Neural progenitor cell (in vitro differentiated cells): Measurements from ENCODE around the gene CLNK. TPM values are rescaled to one million over a fixed set of nuclear protein-coding genes. Genes with fewer than 3 reads are reported as not detected.

Experiments used
- DNase-seq: peaks from one replicate; pipeline ENCODE4 v3.0.0-alpha.2; 2016; ENCODE audit warnings: low spot score
- H2AFZ ChIP-seq: fragments of 200-600 bp; sonication (generic); replicated peaks from 2 replicates; pipeline ENCODE4 v1.6.1; 2016; ENCODE audit warnings: antibody characterized with exemption
- H3F3A ChIP-seq: fragments of 200-600 bp; sonication (generic); 2 replicates; pipeline ENCODE4 v1.6.1; 2016; ENCODE audit warnings: antibody characterized with exemption, low read depth
- H3K27ac ChIP-seq: fragments of 200-600 bp; sonication (generic); 2 replicates; pipeline ENCODE4 v1.5.1; 2016; ENCODE audit warnings: mild to moderate bottlenecking
- H3K27me3 ChIP-seq: fragments of 200-600 bp; sonication (generic); 2 replicates; pipeline ENCODE4 v1.6.1; 2016; ENCODE audit warnings: mild to moderate bottlenecking, moderate library complexity
- H3K36me3 ChIP-seq: fragments of 200-600 bp; sonication (generic); 2 replicates; pipeline ENCODE4 v1.5.1; 2016
- H3K4me1 ChIP-seq: fragments of 200-600 bp; sonication (generic); 2 replicates; pipeline ENCODE4 v1.6.1; 2016; ENCODE audit warnings: mixed run types
- H3K4me2 ChIP-seq: fragments of 200-600 bp; sonication (generic); 2 replicates; pipeline ENCODE4 v1.6.1; 2016
- H3K4me3 ChIP-seq: fragments of 200-600 bp; sonication (generic); 2 replicates; pipeline ENCODE4 v1.5.1; 2016
- H3K79me2 ChIP-seq: fragments of 200-600 bp; sonication (generic); 2 replicates; pipeline ENCODE4 v1.6.1; 2016; ENCODE audit warnings: low read depth
- H3K9ac ChIP-seq: fragments of 200-600 bp; sonication (generic); 2 replicates; pipeline ENCODE4 v1.6.1; 2016
- H3K9me3 ChIP-seq: fragments of 200-600 bp; sonication (generic); 2 replicates; pipeline ENCODE4 v1.5.1; 2016; ENCODE audit warnings: low read depth
- H4K20me1 ChIP-seq: fragments of 200-600 bp; sonication (generic); 2 replicates; pipeline ENCODE4 v1.6.1; 2016; ENCODE audit warnings: low read depth
- H3K27ac Mint-ChIP-seq: 3 replicates; pipeline ENCODE4 v1.8.0; 2021; ENCODE audit warnings: mixed read lengths
- H3K27me3 Mint-ChIP-seq: 2 replicates; pipeline ENCODE4 v1.8.0; 2022; ENCODE audit warnings: low read depth, mild to moderate bottlenecking, inconsistent platforms, moderate library complexity, mixed read lengths; ENCODE audit not compliant: insufficient read depth
- H3K36me3 Mint-ChIP-seq: 3 replicates; pipeline ENCODE4 v1.8.0; 2021; ENCODE audit warnings: mixed read lengths
- H3K4me1 Mint-ChIP-seq: 3 replicates; pipeline ENCODE4 v1.8.0; 2021; ENCODE audit warnings: mixed read lengths
- H3K4me3 Mint-ChIP-seq: 3 replicates; pipeline ENCODE4 v1.8.0; 2021; ENCODE audit warnings: mild to moderate bottlenecking, moderate library complexity, mixed read lengths
- H3K9me3 Mint-ChIP-seq: 3 replicates; pipeline ENCODE4 v1.8.0; 2020; ENCODE audit warnings: mixed read lengths
- EZH2 ChIP-seq: fragments of 200-600 bp; sonication (generic); IDR thresholded peaks from 2 replicates; pipeline ENCODE4 v1.6.1; 2017; ENCODE audit warnings: antibody characterized with exemption, mild to moderate bottlenecking, moderate library complexity
- EZH2phosphoT487 ChIP-seq: fragments of 200-600 bp; sonication (generic); IDR thresholded peaks from 2 replicates; pipeline ENCODE4 v1.6.1; 2017; ENCODE audit warnings: antibody characterized with exemption
- total RNA-seq: library from RNA; depleted of rRNA; stranded (reverse); fragments of >200 nt; gene quantifications from 2 replicates; pipeline ENCODE4 v1.2.3, GENCODE V29; 2015; ENCODE audit warnings: low replicate concordance
- TF ChIP-seq, protein P1 (sequence below): fragments of 200-600 bp; sonication (generic); IDR thresholded peaks from 2 replicates; pipeline ENCODE4 v1.5.1; 2017; ENCODE audit warnings: antibody characterized with exemption, mild to moderate bottlenecking

The CLNK gene
- total RNA-seq, 1 donor from 2014 or later = not detected

DNA sequence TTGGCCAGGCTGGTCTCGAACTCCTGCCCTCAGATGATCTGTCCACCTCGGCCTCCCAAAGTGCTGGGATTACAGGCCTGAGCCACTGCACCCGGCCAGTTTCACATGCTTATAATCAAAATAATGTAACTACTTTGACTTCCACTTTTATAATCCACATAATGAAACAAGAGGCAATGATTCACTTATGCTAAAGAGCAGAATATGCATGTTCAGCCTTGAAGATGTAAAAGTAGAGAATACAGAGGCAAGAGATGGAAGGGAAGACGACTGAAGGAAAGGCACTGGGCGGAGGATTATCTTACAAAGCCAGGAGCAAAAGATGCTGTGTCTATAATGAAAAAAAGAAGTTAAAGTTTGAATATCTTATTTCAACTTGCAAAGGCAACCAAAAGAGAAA lies 214.1 kb downstream of the CLNK start:
- Histone ChIP-seq H3K4me1 (no peaks in the 10 kb centered on the region), H3K79me2 (no peaks in the 10 kb centered on the region), H3K36me3 (no peaks in the 10 kb centered on the region), H2AFZ (no peak overlapping the region), H3F3A (no peaks in the 10 kb centered on the region), H3K27me3 (no peaks in the 10 kb centered on the region), H3K4me3 (no peak overlapping the region), H3K27ac (no peak overlapping the region), H4K20me1 (no peaks in the 10 kb centered on the region), H3K9me3 (no peaks in the 10 kb centered on the region), H3K4me2 (no peak overlapping the region), H3K9ac (no peak overlapping the region)
- peaks cover 3% of the 10 kb centered on the region for H3K9me3 Mint-ChIP-seq
- H3K4me1 Mint-ChIP-seq = no peaks in the 10 kb centered on the region
- no peak overlapping the region for H3K27ac Mint-ChIP-seq
- TF ChIP-seq EZH2 = no peak
- no peak for TF ChIP-seq EZH2phosphoT487
- TF ChIP-seq, protein P1, sequence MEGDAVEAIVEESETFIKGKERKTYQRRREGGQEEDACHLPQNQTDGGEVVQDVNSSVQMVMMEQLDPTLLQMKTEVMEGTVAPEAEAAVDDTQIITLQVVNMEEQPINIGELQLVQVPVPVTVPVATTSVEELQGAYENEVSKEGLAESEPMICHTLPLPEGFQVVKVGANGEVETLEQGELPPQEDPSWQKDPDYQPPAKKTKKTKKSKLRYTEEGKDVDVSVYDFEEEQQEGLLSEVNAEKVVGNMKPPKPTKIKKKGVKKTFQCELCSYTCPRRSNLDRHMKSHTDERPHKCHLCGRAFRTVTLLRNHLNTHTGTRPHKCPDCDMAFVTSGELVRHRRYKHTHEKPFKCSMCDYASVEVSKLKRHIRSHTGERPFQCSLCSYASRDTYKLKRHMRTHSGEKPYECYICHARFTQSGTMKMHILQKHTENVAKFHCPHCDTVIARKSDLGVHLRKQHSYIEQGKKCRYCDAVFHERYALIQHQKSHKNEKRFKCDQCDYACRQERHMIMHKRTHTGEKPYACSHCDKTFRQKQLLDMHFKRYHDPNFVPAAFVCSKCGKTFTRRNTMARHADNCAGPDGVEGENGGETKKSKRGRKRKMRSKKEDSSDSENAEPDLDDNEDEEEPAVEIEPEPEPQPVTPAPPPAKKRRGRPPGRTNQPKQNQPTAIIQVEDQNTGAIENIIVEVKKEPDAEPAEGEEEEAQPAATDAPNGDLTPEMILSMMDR = no peak
- H3K27me3 Mint-ChIP-seq = no peaks in the 10 kb centered on the region
- no peak overlapping the region for H3K4me3 Mint-ChIP-seq
- H3K36me3 Mint-ChIP-seq = no peaks in the 10 kb centered on the region
- no peak for DNase-seq

GRCh38 chr4:10466161-10466560 lies 218.4 kb downstream of the CLNK start:
- no peaks in the 10 kb centered on the region for H3K4me1 ChIP-seq
- Mint-ChIP-seq H3K4me3 (no peak overlapping the region), H3K9me3 (peaks cover 12% of the 10 kb centered on the region), H3K4me1 (peaks cover 2% of the 10 kb centered on the region), H3K36me3 (no peaks in the 10 kb centered on the region), H3K27ac (no peak overlapping the region), H3K27me3 (peaks cover 4% of the 10 kb centered on the region)
- H3F3A ChIP-seq = peaks cover under 1% of the 10 kb centered on the region
- no peak for TF ChIP-seq EZH2
- TF ChIP-seq, protein P1 = no peak
- TF ChIP-seq EZH2phosphoT487 = no peak
- H3K9me3 ChIP-seq = no peaks in the 10 kb centered on the region
- H3K27ac ChIP-seq = no peak overlapping the region
- no peaks in the 10 kb centered on the region for H4K20me1 ChIP-seq
- no peaks in the 10 kb centered on the region for H3K36me3 ChIP-seq
- no peak overlapping the region for H3K4me3 ChIP-seq
- DNase-seq = no peak
- no peak overlapping the region for H2AFZ ChIP-seq
- no peak overlapping the region for H3K4me2 ChIP-seq
- H3K27me3 ChIP-seq = peaks cover 38% of the 10 kb centered on the region
- no peak overlapping the region for H3K9ac ChIP-seq
- H3K79me2 ChIP-seq = no peaks in the 10 kb centered on the region

DNA sequence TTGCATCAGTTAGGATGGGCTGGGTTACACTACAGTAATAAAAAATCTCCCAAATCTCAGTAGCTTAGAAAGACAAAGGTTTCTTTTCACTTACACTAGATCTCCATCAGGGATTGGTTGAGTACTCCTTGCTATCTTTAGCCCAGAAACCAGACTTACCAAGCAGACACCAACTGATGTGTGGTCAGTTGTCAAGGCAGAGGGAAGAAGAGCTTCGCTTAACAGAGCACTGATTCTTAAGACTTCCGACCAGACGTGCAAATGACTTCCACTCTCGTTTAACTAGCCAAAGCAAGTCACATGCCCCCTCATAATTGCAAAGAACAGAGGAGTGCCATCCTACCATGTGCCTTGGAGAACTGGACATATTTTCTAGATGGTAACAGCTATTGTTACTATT lies 221.7 kb downstream of the CLNK start:
- H3K4me2 ChIP-seq = no peak overlapping the region
- no peaks in the 10 kb centered on the region for H3K79me2 ChIP-seq
- H3K27me3 ChIP-seq = peaks cover 71% of the 10 kb centered on the region
- H3K9me3 ChIP-seq = no peaks in the 10 kb centered on the region
- H4K20me1 ChIP-seq = no peaks in the 10 kb centered on the region
- no peak overlapping the region for H3K4me3 ChIP-seq
- H3K9ac ChIP-seq = no peak overlapping the region
- peaks cover 2% of the 10 kb centered on the region for H3K4me1 Mint-ChIP-seq
- H3K27ac ChIP-seq = no peak overlapping the region
- no peaks in the 10 kb centered on the region for H3K4me1 ChIP-seq
- H2AFZ ChIP-seq = no peak overlapping the region
- peaks cover 10% of the 10 kb centered on the region for H3F3A ChIP-seq
- H3K4me3 Mint-ChIP-seq = no peak overlapping the region
- TF ChIP-seq, protein P1 = no peak
- TF ChIP-seq EZH2 (no peak), EZH2phosphoT487 (no peak)
- H3K36me3 Mint-ChIP-seq = no peaks in the 10 kb centered on the region
- no peak overlapping the region for H3K27ac Mint-ChIP-seq
- H3K27me3 Mint-ChIP-seq = peaks cover 7% of the 10 kb centered on the region
- no peaks in the 10 kb centered on the region for H3K36me3 ChIP-seq
- DNase-seq = no peak
- peaks cover 27% of the 10 kb centered on the region for H3K9me3 Mint-ChIP-seq
